Dermis microvascular lymphatic vessel endothelial cell (primary cell): ENCODE results near the gene UNC79. TPM values are rescaled to one million over a fixed set of nuclear protein-coding genes. Genes with fewer than 3 reads are reported as not detected.

Experiments
- DNase-seq, 2 donors: peaks; one replicate each; pipeline versions ENCODE4 v3.0.0 to v3.0.0-alpha.2; 2010; ENCODE audit warnings: low read depth in 2 of 2
- total RNA-seq: library from RNA; depleted of rRNA; stranded (reverse); fragments of >200 nt; gene quantifications from 2 replicates; pipeline ENCODE4 v1.2.1, GENCODE V29; 2014

UNC79 gene
- total RNA-seq, 1 donor from 2014 or later: under 0.01 TPM

DNA sequence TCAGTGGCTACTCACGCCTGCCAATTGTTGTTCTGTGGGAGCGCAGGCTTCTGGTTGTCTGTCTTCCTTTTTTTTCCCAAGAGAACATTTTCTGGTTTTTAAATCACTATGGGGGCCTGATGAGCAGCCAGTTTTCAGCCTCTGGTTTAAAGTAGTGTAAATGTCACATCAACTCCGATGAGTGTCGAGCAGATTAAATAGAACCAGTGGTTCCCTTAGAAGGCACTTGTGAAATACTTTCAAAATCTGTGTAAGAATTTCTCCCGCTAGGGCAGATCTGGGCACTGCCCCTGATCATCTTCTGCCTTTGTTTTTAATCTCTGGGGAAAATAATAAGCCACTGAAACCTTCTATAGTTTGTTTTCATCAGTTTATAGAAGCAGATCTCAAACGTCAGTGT is 227.1 kb downstream of the UNC79 start:
- no peak for DNase-seq

GRCh38 chr14:93663317-93663716 is 232.6 kb downstream of the UNC79 start:
- no peak for DNase-seq

GRCh38 chr14:93665169-93665568 is 234.4 kb downstream of the UNC79 start:
- no peak for DNase-seq

- DNase-seq: no peak
These were observed 238.9 kb downstream of the UNC79 start for GRCh38 chr14:93669632-93670031.

- no peak for DNase-seq
These were observed 243.6 kb downstream of the UNC79 start for GRCh38 chr14:93674343-93674742.

DNA sequence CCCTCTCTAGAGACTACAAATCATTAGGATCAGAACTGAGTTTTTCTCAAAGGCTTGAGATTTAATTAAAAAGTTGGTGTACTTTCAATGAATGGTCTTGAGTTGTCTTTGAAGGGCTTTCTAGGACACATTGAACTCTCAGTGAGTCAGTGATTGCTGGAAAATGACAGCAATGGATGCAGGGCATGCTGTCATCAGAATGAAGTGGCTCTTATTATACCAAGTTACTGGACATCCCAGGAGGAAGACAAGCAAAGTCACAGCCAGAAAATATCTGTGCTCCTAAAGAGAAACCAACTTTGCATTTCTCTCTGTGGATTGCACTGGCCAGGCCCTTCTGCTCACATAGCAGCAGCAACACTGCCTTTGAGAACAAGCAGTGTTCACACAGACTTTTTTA is 244.9 kb downstream of the UNC79 start:
- no peak for DNase-seq

DNA sequence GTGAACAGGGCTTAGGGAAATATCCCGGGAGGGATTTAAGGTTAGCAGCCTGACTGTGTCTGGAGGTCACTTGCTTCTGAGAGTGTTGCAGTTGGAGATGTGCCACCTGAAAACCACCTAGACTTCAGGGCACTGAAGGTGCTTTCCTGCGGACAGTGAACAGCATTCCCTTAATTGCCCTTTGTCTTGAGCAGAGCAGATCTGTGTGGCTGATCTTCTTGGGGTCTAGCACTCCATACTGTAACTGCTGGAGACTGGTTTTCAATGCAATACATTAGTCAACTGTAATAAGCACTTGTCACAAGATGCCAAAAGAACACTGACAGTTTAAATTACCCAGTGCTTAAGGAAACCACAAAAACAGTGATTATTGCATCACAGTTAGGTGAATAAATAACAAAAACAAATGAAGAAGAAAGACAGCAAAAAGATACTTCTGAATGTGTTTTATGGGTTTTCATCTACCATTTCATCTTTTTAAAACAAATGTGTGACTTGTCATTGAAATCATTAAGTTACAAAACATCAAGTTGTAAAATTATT is 245.7 kb downstream of the UNC79 start:
- no peak for DNase-seq

DNA sequence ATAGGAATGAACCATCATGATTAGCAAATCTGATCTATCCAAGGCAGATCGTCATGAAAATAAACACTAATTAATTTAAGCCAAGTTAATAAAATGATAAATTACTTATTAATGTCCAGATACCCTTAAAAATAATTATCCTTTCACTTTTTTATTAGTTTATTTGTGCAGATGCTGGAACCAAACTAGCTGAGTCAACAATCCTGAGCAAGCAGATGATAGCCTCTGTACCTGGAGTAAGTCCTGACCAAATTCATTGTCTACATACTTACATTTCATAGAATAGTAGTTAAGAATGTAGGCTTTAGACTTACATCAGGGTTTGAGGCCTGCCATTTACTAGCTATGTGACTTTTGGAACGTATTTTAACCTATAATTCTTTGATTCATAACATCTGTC is 251.7 kb downstream of the UNC79 start:
- no peak for DNase-seq

GRCh38 chr14:93683226-93683625 is 252.5 kb downstream of the UNC79 start:
- no peak for DNase-seq

DNA sequence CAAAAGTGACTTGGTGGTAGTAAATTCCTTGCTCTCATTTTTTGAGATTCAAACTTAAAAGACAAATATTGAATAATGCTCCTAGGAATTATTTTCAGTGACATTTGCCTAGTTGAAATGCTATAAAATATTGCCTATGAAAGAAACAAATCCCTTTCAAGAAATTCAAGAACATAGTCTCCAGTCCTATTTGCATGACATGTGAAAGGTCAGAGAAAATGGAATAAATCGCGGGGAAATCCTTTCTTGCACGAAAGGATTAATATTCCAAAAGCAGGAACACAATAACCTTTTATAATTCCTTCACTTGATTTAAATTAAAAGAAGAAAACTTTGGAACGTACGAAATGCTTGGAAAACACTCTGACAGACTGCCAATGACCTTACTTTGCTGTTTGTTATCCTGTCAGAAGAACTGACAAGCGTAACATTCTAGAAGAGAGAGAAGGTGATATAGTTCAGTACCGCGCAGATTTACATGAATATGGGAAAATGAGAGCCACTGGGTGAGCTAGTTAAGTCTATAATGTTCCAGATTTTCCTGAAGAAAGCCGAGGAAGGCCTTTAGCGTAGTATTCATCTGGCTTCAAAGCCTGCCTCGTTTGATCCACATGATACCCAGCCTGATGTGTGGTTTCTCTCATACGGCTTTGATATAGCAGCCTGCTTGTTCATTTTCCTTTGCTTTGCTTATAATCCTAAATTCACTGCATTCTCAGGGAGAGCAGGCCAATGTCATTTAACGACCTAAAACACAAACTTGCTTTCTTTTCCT is 254.6 kb downstream of the UNC79 start:
- no peak for DNase-seq

DNA sequence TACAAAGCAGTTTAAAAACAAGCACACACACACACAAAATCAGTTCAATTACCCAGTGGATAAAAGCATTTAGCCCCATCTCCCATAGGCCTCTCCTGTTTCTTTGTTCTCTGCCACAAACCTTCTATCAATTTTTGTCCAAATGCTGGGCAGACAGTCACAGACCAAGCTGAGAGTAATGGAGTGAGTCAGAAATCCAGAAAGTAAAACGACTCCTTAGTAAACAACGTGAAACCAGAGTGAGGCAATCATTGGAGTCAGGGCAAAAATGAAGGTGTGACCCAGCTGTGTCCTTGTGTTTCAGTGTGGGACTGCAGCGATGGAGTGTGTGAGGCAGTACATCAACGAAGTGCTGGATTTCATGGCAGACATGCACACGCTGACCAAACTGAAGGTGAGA is 255.5 kb downstream of the UNC79 start:
- no peak for DNase-seq

- DNase-seq: no peak
These were observed 257.5 kb downstream of the UNC79 start for GRCh38 chr14:93688239-93688666.

DNA sequence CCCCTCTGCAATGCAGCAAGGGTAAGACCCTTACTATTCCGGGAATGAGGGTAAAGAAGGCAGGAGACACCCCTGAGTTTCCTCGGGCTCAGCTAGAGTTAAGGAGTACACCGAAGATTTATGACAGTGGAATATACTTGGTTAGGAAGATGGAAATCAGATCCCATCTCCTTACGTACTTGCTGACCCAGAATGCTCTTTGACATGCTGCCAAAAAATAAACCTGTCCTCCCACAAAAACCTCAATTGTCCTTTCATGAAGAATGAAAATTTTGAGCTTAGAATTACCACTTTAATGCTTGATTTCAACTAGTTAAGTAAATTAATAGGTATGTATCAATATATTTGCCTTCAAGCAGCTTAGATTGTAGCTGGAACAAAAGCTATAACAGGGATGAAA is 258.1 kb downstream of the UNC79 start:
- DNase-seq: no peak

- no peak for DNase-seq
These were observed 259.4 kb downstream of the UNC79 start for GRCh38 chr14:93690146-93690545.

- no peak for DNase-seq
These were observed 260.5 kb downstream of the UNC79 start for GRCh38 chr14:93691042-93691780.

DNA sequence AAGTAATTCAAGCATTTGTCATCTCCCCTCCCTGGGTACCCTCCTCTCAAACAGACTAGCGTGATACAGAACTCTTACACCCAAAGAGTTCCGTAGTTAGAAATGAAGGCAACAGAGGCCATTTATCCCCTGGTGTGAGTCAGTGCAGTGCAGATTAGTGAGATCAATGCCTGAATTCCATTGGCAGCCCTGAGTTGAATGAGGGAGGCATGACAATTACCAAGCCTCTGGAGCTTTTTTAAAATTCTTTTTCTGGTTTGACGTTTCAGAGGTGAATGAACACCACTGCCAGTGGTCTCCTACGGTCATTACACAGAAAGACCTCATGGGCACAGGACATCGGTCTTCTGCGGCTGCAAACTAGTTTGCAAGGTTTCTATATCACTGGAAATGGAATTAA is 263.2 kb downstream of the UNC79 start:
- no peak for DNase-seq

- no peak for DNase-seq
These were observed 270.2 kb downstream of the UNC79 start for GRCh38 chr14:93700928-93701327.

DNA sequence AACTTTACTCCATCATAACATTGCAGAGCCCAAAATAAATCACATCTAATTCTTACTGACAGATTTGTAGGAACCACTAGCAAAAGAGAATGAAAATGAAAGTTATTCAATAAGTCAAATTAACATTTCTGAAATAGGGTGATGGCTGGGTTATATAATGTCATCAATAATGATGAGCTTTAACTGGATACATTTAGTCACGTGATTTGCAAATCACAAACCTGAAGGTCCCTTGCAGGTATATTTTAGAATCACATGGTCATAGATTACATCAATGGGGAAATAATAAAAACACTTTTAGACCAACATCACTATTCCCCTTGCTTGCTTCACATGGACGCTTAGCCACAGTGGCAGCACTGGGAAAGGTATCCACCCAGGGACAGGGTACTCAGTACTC is 270.8 kb downstream of the UNC79 start:
- DNase-seq: no peak

DNA sequence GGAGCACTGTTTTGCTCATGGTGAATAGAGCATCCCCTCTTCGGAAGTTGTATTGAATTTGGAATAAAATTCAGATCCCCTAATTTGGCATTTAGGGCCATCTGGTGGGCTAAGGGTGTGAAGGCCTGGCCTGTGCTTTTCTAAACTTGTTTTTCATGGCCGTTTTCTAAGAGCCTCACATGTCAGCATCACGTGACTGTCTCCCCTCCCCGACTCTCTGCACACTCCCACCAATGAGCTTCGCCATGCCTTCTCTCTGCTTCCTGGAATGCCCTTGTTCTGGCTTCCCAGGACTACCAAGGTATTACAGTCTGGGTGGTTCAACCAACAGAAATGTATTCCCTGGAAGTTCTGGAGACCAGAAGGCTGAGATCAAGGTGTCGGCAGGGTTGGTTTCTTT is 272.2 kb downstream of the UNC79 start:
- no peak for DNase-seq

GRCh38 chr14:93703941-93704340 is 273.2 kb downstream of the UNC79 start:
- DNase-seq: no peak

GRCh38 chr14:93705513-93706156 is 274.9 kb downstream of the UNC79 start:
- no peak for DNase-seq

- no peak for DNase-seq
These were observed 275.7 kb downstream of the UNC79 start for GRCh38 chr14:93706360-93706955.
